NCI-H187 treated with DMSO at 0.1 percent for 48 hours (cell line): ENCODE measurements around the gene NRXN3.

Experiments used
- DNase-seq: peaks from one replicate; lab custom pipeline; 2025; lab: John Stamatoyannopoulos, UW

The NRXN3 gene

DNA sequence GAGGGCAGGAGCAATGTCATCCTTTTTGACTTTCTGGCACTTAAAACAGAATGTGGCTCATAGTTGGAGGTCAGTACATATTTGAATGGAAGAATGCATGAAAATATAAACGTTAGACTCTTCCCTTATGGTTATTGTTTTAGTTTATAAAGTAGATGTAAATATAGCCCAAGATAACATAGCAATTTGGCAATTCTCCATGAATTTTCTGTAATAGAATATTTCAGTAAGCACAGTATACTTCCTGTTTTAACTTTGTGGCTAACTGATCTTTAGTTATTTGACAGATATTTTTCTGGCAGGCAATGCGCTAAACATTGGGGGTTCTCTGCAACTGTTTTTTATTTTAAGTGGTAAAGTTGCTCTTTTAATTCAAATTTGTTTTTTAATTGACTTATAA lies 763.0 kb downstream of the NRXN3 start:
- no peak for DNase-seq

DNA sequence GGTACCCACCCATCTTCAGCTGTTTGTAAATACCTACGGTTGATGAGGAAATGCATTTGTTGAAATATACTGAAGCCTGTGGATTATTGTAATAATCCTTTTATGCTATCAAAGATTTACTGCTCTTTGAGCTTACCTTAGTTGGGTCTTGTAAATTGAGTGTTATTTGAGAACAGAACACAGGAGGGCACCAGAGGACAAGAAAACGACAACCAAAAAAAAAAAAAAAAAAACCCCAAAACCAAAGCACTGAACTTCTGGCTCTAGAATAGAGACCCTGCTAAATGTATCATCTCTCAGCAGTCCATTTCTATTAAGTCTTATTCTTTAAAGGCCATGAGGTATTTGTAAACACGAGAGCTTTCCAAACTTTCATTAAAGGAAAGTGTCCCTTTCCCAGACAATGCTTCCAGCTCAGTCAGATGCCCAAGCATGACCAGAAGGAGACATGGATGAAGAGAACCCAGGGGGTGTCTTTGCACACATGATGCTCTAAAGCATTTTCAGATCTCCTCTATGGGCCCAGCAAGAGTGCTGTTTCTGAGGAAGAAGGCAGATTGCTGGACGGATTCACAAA lies 763.9 kb downstream of the NRXN3 start:
- no peak for DNase-seq

- DNase-seq, result no peak
Measured at GRCh38 chr14:78946949-78947348, 776.8 kb downstream of the NRXN3 start.

- no peak for DNase-seq
Measured at GRCh38 chr14:78947681-78948080, 777.5 kb downstream of the NRXN3 start.

DNA sequence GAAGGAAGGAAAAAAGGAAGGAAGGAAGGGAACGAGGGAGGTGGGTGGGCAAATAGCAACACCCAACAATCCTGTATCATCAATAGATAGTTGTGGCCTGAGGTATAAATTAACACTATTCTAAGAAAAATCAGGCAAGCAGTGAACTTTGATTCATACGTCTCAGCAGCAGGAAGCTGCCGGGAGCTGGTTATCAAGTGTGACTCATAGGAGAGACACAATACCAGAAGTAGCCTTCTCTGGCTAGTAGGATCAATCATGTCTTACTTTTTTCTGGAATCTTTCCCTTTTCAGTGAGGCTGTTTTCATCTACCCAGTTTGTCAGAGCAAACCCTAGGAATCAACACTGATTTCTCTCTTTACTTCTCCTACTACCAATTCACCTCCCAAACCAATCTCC lies 780.5 kb downstream of the NRXN3 start:
- no peak for DNase-seq

- no peak for DNase-seq
Measured at GRCh38 chr14:78951602-78952001, 781.4 kb downstream of the NRXN3 start.

- peak; percentile 26 for DNase-seq
Measured at GRCh38 chr14:78959674-78960264, 789.6 kb downstream of the NRXN3 start.

DNA sequence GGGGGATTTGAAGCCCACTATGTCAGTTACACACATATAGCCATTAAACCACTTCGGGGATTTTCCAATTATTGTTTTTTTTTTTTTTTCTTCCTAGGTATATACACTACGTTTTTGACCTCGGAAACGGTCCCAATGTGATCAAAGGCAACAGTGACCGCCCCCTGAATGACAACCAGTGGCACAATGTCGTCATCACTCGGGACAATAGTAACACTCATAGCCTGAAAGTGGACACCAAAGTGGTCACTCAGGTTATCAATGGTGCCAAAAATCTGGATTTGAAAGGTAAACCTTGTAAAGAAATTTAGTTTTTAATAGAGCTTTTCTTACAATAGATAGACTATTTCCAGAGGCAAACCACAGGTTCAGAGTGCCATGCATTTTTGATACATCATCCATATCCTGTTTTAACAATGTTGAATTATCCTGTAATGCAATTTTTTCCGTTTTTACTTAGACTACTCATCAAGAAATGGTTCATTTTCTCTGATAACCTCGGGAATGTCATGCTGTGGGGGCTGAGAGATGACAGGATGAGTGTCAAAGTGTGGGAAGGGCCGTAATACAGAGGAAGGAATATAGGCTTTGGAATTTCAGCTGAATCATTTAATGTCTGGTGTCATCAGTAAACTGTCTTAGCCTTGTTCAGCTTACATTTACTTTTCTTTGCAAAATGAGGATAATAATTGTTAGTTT lies 797.1 kb downstream of the NRXN3 start:
- no peak for DNase-seq

- no peak for DNase-seq
Measured at GRCh38 chr14:78968265-78968664, 798.1 kb downstream of the NRXN3 start.

DNA sequence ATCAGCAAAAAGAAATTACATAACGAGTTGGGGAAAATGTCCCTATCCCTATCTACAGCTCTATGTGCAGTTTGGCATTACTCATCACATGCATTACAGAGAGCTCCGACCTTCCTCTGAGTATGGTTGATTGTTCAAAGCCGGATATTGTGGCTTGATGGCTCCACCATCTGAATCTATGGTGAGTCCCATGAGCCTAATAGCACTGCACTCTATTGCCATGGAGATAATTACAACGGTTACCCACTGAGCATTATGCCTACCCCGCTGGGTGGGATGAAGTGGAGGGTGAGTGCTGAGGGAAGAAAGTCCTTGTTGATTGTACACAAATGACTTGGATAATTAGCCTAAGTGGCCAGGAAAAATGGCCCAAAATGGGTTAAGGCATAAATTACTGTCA lies 800.5 kb downstream of the NRXN3 start:
- DNase-seq, result peak; percentile 90

DNA sequence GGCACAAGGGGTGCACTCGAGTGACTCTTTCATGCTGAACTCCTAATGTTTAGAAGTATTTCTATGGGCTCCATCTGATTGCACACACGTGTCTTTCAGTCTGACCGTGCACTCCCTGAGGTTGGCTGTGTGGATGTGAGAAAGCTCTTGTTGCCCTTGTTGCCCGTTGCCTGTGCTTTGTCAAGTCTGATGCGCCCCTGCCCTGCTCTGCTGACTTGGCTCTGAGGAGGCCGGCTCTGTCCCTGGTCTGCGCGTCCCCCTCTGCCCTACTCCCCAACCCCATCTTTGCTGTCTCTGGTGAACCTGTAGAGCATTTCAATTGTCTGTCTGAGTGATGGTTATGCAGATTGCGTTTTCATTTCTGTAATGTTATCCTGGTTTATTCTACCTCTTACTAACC lies 802.3 kb downstream of the NRXN3 start:
- DNase-seq, result no peak

GRCh38 chr14:78974691-78975090 lies 804.5 kb downstream of the NRXN3 start:
- no peak for DNase-seq

DNA sequence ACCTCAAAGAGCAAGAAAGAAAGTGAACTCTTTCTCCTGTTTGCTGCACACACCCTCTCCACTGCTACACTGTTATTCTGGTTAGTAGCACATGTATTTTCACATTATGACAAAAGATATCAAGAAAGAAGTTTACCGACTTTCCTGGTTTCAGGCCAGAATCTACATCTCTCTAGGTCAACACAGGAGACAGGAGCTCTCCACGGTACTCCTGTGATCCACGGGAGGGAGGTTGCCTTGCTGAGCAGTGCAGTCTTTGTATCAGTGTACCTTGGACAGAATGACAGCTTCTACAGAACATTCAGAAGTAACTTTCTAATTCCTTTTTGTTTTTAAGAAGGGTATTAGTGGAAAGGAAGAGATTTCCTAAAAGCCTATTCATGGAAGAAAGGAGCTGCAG lies 805.6 kb downstream of the NRXN3 start:
- no peak for DNase-seq

DNA sequence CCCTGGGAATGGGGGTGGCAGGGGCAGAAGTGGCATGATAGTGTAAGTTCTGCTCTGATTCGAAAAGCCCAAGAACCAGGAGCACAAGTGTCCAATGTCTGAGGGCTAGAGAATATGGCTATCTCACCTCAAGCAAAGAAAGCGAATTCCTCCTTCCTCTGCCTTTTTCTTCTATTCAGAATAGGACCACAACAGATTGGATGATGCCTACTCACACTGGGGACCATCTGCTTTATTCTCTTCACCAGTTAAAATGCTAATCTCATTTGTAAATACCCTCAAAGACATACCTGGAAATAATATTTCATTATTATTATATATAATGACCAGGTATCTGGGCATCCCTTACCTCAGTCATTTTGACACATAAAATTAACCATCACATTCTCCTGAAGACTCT lies 808.7 kb downstream of the NRXN3 start:
- no peak for DNase-seq

- no peak for DNase-seq
Measured at GRCh38 chr14:78982551-78982950, 812.4 kb downstream of the NRXN3 start.

DNA sequence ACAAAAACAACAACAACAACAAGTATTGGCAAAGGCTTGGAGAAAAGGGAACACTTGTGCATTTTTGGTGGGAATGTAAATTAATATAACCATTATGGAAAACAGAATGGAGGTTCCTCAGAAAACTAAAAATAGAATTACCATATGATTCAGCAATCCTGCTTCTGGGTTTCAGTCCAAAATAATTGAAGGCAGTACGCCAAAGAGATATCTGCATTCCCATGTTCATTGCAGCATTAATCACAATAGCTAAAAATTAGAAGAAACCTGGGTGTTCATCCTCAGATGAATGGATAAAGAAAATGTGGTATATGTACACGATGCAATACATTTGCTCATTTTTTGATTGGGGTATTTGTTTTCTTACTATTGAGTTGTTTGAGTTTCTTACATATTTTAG lies 813.0 kb downstream of the NRXN3 start:
- DNase-seq, result no peak

- no peak for DNase-seq
Measured at GRCh38 chr14:78985668-78986381, 815.7 kb downstream of the NRXN3 start.

- no peak for DNase-seq
Measured at GRCh38 chr14:78986989-78987388, 816.8 kb downstream of the NRXN3 start.

DNA sequence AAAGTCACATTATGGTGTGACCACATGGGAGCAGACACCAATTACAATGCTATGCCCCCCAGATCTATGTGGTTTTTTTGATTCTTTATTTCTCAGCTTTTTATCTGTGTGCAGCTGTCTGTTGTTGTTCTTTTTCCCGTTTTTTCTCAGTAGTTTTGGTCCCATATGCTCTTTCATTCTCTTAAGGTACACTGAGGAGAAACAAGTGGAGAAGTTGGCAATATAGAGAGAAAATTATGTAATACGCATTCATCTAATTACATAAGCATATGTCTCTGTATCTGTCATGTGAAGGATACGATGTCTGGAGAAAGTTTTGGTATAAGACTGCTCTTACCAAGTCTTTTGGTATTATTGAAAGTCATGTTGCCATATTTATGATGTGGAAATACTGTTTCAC lies 819.0 kb downstream of the NRXN3 start:
- DNase-seq, result no peak

DNA sequence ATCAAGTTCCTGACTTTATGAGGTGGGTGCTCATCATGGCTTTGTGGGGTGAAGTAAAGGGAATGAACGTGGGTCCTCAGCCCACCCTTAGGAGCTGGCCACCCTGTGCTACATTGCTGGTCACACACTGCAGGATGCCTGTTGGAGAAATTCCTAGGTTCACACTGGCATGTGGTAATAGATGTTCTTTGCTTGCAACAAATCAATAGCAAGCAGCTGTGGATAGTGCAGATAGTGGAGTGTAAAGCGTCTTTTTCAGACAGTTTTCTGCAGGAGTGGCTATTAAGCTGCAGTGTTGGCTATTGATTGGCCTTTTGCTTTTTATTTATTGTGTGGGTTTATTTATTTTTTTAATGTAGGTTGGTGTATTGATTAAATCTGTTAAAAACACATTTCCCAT lies 822.7 kb downstream of the NRXN3 start:
- DNase-seq, result no peak

- DNase-seq, result no peak
Measured at GRCh38 chr14:78997811-78998210, 827.6 kb downstream of the NRXN3 start.

DNA sequence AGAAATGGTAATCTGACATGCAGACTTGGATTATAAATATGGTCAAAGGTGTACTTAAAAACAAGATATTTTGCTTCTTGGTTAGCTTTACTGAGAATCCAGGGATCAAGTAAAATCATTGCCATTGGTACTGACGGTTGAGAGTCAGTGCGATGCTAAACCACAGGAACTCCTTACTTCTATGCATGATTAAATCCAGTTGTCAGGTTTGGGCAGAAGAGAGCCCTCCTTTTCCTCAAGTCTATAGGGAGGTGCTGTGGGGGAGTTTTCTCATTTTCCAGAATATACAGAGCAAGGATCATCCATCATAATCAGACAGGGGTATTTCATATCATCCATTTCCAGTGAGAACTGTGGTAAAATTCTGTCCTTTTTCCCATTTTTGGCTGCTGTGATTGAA lies 839.1 kb downstream of the NRXN3 start:
- DNase-seq, result no peak
